Measurements from ENCODE around the gene LCE1C.

Gene LCE1C

GRCh38 chr1:152806576-152806975 is at the start of gene LCE1C:
Gene LCE1C (minus strand): TSS chr1:152806651. CDS start chr1:152805478, 1,173 bp downstream.
- no peak for DNase-seq

- DNase-seq, result no peak
Observed at GRCh38 chr1:152855661-152856060, 49.2 kb upstream of the LCE1C start.

DNA sequence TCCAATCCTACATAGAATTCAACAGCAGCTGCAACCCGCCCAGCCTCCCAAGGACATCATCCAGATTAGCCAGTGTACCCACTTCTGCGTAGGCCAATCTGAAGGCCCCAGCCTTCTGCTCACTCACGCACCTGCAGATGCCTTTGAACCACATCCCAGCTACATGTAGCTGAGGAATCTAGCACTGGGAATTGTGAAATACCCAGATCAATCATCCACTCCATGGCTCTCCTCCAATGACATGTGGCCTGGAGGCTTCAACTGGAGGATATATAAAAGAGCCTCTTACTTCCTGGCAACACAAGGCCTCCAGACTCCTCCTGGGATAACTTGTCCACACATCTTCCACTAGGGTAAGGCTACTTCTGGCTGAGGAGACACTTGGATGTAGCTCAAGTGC is 36.1 kb upstream of the LCE1C start, which contains the start of gene LCE6A:
Gene LCE6A (plus strand): TSS at position 301 of the 400 bp plus-strand sequence. CDS start 665 bp downstream, outside the sequence.
- no peak for DNase-seq

- DNase-seq, result no peak
Observed at GRCh38 chr1:152836870-152837269, 30.4 kb upstream of the LCE1C start.

DNA sequence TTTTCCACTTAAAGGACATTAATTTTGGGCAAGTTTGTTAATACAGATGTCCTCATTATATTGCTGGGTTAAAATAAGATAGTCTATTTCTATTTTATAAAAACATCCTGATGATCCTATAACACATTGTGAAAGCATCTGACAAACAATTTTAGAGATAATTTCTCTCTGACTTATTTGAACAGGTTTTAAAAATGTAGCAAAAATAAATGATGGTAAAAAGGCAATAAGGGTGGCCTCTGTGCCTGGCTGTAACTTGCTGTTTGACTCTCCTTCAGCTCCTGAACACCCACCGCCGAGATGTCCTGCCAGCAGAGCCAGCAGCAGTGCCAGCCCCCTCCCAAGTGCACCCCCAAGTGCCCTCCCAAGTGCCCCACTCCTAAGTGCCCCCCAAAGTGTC is 20.7 kb upstream of the LCE1C start, which contains the start of gene LCE1A:
Gene LCE1A (plus strand): TSS at position 301 of the 400 bp plus-strand sequence. CDS start 0 bp downstream, at position 301.
- DNase-seq, result no peak

DNA sequence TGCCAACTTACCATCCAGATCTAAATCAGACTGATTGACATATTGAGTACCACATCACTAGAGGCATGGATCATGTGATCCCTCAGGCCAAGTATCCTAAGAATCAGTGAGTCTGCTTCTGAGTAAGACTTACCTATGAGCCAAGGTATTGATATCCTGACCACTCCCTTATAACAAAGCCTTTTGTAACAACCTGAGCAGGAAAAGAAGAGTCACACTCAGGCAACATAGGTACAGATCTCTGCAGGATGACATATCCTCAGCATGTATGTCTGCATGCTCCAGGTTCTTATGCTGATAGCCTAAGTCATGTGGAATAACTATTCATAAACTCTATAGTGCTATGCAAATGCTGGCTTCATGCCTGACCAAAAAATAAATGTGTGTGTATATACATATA is 18.5 kb upstream of the LCE1C start:
- no peak for DNase-seq

GRCh38 chr1:152823294-152823693 is 16.8 kb upstream of the LCE1C start:
- DNase-seq, result no peak

GRCh38 chr1:152817309-152817708 is 10.9 kb upstream of the LCE1C start:
- DNase-seq, result no peak

DNA sequence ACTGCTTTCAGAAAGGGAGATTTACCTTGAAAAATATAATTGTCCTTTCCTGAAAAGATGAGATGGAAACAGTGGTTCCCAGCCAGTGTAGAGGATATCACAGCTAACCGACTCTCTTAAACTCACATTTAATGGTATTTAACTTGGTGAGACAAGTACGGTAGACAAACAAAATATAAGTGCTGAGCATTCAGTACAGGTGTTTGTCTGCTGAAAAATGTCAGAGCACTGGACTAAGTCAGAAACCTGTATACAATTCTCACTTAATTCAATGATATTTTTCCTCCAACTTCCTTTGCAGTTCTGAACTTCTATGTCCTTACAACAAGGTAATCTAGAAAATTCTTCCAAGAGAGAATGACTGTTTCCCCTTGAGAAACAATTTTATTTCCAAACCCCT is 5.2 kb upstream of the LCE1C start, which contains the start of gene LCE1B:
Gene LCE1B (plus strand): TSS at position 301 of the 400 bp plus-strand sequence. CDS start 476 bp downstream, outside the sequence.
- DNase-seq, result no peak

DNA sequence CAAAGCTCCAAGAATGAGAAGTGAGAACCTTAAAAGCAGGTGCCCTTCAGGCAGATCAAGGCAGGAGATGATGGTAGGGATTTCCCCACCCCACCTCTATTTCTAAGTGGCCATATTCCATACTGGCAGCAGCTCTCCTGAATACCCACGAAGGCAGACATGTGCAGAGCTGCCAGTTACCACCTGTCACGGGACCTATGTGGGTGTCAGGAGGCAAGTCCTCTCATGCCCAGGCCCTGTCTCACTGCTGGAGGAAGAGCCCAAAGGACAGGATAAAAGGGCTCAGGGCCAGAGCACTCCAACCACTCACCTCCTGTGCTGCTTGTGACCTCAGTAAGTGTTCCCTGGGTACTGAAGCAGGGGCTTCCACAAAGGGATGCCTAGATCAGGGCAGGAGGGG is 4.6 kb upstream of the LCE1C start:
- DNase-seq, result no peak

DNA sequence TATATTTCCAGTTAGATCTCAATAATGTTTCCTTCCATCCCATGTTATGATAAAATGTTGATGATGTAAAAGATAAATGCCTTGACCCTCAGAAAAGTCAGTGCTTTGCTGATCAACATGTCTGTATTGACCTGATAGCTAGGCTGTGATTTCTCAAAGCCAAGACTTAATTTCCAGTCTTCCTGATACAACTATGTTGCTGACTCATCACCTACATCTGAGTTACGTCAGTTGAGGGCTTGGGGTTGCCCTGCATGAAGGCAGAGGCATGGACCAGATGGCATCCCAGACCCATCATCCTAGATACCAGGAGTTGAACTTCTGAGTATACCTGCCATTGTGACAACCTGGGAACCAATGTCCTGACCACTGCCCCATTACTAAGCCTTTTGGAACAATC is 5.1 kb downstream of the LCE1C start:
- DNase-seq, result no peak

- DNase-seq, result no peak
Observed at GRCh38 chr1:152796421-152796820, 10.0 kb downstream of the LCE1C start, which contains the start of gene LCE1D. Gene LCE1D (plus strand): TSS chr1:152796721. CDS start chr1:152797795, 1,074 bp downstream.

GRCh38 chr1:152795686-152796085 is 10.8 kb downstream of the LCE1C start:
- peak in 1 of 56 donors; percentile 6 for DNase-seq

GRCh38 chr1:152786077-152786476 is 20.4 kb downstream of the LCE1C start, which contains the start of gene LCE1E:
Gene LCE1E (plus strand): TSS chr1:152786257. CDS start chr1:152787300, 1,043 bp downstream.
- DNase-seq, result no peak

- no peak for DNase-seq
Observed at GRCh38 chr1:152783095-152783494, 23.4 kb downstream of the LCE1C start.

DNA sequence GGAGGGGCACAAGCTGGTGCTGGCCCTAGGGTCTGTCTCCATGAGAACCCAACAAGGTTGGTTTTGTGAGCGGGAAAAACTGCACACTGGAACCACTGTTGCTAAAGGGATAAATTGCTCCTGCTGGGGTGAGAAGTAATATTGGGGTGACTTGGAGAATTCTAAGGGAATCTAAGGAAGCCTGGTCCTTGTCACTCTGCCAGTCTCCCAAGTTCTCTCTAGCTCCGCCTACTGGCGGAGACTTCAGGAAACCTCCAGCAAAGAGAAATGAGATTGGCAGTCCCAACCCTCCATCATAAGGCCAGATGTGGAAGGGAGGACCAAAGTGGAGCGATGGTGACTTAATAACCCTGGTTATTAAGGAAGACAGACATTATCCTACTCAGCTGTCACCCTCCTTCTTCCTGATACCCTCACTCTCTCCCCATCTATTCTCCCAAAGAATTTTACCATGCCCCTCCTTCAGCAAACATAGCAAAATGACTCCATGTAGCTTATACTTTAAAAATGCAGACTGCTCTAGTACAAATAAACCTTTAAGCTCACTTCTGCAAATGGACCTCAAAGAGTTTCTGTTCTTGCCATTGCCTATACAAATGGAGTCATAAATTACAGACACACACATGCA is 28.8 kb downstream of the LCE1C start:
- DNase-seq, result no peak

DNA sequence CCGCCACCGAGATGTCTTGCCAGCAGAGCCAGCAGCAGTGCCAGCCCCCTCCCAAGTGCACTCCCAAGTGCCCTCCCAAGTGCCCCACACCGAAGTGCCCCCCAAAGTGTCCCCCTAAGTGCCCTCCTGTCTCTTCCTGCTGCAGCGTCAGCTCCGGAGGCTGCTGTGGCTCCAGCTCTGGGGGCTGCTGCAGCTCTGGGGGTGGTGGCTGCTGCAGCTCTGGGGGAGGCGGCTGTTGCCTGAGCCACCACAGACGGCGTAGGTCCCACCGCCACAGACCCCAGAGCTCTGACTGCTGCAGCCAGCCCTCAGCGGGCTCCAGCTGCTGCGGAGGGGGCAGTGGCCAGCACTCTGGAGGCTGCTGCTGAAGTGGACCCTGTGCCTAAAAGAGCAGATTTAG is 30.1 kb downstream of the LCE1C start:
- no peak for DNase-seq

- DNase-seq, result no peak
Observed at GRCh38 chr1:152774875-152775274, 31.6 kb downstream of the LCE1C start, which contains the start of gene LCE1F. Gene LCE1F (plus strand): TSS chr1:152775140. CDS start chr1:152776372, 1,232 bp downstream.

DNA sequence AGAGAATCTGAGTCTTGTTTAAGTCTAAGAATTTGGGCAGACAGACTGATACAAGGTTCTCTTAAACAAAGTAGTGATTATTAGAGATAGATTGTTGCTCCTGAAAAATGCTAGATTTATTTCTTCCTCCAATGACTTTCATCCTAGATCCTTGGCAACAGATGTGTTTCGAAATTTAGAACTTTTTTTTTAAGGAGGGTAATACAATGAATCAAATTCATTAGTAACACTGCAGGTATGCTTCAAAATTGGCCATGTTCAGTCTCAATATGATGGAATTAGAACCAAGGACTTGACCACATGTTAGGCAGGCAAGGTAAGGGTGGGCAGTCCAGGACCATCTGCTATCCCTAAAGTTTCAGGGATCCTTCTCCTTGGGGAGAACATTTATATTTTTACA is 36.0 kb downstream of the LCE1C start:
- DNase-seq, result no peak

- no peak for DNase-seq
Observed at GRCh38 chr1:152768847-152769533, 37.5 kb downstream of the LCE1C start.

DNA sequence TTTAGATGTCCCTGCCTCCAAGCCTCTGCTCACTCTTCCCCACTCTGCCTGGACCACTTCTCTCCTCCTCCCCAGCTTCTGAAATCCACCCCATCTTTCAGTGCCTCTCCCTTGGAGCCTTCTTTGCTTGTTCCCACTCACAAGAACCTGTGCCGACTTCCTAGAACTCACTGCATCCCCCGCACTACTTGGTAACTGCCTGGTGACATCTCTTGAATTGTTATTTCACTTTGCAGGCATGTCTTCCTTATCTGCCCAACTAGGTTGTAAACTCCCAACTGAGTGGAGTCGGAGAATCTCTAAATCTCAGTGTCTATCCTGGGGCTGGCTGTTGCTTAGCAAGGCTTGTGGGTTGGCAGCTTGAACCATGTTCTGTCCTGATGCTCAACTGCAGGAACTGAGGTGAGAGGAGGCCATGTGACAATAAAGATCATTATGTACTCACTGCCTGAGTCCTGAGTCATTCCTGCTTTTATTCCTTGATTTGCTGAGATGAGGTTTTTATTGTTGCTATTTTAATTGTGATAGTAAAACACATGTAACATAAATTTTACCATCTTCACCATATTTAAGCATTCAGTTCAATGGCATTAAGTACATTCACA is 44.7 kb downstream of the LCE1C start:
- DNase-seq, result peak in 31 of 56 donors; percentile 9 to 88 (median 54)

All from nucleus accumbens (tissue), 56 donors.